LNCAP (cell line): ENCODE measurements around the gene FMO5.
A peak's percentile ranks its signal among the peaks of the same experiment; 100 is the strongest.

Experiments used
- TF ChIP-seq, protein P1 (sequence below): fragments of 450-650 bp; IDR thresholded peaks from 2 replicates; pipeline ENCODE4 v1.5.1; 2017; ENCODE audit warnings: mild to moderate bottlenecking

Gene FMO5

DNA sequence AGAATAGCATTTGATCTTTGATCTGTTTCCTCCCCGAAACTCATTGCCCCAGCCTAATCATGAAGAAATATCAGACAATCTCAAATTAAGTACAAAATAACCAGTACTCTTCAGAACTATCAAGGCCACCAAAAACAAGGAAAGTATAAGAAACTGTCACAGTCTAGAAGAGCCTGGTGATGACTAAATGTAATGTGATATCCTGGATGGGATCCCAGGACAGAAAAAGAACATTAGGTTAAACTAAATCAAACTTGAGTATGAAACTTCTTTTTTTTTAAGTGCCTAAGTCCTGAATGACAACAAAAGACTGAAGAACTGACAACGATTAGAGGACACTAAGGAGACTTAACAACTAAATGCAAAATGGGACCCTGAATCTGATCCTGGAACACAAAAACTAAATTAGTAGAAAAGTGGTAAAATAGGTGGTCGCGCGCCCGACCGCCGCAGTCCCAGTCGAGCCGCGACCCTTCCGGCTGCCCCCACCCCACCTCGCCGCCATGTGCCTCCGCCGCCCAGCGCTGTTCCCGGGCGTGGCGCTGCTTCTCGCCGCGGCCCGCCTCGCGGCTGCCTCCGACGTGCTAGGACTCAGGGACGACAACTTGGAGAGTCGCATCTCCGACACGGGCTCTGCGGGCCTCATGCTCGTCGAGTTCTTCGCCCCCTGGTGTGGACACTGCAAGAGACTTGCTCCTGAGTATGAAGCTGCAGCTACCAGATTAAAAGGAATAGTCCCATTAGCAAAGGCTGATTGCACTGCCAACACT is 47.3 kb downstream of the FMO5 start:
- TF ChIP-seq, protein P1, sequence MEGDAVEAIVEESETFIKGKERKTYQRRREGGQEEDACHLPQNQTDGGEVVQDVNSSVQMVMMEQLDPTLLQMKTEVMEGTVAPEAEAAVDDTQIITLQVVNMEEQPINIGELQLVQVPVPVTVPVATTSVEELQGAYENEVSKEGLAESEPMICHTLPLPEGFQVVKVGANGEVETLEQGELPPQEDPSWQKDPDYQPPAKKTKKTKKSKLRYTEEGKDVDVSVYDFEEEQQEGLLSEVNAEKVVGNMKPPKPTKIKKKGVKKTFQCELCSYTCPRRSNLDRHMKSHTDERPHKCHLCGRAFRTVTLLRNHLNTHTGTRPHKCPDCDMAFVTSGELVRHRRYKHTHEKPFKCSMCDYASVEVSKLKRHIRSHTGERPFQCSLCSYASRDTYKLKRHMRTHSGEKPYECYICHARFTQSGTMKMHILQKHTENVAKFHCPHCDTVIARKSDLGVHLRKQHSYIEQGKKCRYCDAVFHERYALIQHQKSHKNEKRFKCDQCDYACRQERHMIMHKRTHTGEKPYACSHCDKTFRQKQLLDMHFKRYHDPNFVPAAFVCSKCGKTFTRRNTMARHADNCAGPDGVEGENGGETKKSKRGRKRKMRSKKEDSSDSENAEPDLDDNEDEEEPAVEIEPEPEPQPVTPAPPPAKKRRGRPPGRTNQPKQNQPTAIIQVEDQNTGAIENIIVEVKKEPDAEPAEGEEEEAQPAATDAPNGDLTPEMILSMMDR, result no peak

DNA sequence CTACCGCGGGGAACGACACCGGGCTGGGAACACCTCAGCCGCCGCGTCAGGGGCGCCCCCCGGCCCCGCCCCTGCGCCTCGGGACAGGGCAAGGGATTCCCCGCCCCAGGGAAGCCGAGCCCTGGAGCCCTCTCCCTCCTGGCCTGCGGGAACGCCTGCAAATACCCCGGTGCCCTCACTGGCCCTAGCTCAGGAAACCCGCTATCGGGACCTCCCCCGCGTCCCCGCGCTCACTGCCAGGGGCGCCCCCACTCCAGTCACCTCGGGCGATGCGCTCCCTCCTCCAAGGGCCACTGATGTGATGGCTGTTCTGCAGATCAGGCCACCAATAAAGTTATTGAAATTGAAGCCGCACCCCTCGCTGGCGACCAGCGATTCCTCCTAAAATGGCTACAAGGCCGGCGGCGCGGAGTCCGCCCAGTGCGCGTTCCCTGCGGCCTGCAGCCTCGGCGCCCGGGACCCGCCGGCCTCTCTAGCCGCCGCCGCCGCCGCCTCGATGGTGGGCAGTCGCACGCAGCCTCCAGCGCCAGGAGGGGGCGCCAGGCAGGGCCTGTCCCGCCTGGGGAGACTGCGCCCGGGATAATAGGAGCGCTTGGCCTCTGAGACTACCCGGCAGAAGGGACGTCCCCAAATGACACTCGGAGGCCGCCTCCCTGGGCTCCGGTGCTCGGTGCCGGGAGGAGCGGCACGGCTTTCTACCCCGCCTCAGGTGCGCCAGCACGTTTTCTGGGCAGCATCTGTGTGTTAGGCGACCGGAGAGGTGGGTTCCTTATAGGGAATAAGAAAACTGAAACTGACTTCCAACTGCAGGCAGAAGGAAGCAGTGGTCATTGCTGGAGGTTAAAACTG is 52.7 kb downstream of the FMO5 start, which contains the start of gene PRKAB2:
Gene PRKAB2, minus strand, starts transcription at position 303 of the 849 bp plus-strand sequence. CDS start 326 bp downstream, outside the sequence.
- TF ChIP-seq, protein P1, result peak; percentile 99

DNA sequence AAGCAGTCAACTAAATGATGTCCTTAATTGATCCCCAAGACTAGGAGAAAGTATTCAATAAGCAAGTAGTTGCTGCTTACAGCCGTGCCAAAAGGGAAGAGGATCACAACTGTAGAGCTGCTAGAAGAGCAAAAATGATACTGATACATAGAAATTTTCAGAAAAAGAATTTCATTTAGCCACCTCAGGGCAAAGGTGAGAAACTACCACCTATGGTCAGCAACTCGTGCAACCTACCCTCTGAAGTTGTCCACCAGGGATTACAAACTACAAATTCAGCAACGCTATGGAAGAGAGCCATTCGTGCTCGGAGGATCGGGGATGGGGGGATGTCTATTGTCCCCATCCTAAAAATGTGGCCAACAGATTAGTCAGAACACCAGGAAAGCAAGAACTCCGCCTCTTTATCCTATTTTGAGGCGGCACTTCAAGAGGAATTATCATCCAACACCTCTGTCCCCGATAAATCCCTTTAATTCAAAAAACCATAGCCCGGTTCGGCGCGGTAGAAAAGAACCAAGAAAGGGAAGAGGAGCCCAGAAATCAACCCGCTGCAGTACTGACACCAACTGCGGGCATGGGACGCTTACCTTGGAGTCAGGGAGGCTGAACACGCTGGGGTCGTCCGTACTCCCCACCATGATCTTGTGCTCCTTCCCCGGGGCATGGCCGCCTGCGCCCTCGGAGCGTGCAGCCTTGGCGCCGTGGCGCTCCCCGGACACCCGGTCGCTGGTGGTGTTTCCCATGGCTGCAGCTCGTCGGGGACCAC is 53.6 kb downstream of the FMO5 start:
- TF ChIP-seq, protein P1, result no peak

DNA sequence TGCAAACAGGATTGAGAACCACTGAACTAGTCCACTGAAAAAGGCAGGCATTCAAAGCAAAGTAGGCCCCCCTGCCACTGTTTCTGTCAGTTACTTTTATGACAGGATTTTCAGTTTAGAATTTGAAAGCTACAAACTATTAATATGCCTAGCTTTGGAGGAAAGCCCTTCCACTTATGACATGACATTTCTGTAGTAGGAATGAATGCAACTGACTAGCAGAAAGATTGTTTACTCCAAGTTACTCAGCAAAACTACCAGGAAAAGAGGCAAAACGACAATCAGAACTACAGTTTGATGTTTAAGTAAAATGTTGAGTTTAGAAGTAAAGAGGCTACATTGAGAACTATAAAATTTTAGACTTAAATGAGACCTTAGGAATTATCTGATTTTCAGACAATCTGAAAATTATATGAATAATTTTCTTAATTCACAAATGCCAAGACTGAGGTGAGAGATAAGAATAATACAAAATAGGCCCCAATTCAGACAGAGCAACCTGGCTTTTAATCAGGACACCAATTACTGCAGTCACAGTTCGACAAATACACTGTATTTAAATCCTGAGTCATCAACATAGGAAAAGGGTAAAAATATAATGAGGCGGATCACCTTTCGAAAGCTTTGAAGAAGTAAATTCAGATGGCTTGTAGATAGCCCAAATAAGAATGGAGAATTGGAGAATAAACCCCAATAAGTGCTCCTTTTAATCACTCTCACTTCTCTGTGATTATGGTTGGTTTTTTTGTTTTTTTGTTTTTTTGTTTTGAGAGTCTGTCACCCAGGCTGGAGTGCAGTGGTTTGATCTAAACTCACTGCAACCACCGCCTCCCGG is 55.1 kb downstream of the FMO5 start:
- TF ChIP-seq, protein P1, result no peak

DNA sequence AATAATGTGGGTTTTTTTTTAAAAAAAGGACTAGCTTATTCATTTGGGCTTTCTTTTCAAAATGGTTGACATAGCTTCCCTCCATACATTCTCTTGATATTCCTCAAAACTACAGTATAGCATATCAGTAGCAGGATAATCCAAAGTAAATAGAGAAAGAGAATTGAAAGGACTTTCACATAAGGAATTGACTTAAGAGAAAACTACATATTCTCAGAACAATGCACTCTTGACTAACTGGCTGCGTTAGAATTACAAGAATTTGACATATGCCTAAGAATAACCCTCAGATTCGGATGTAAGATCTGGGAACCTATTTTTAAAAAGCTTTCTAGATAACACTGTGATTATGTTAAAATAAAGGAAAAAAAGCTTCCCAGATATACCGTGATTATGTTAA is 56.0 kb downstream of the FMO5 start:
- TF ChIP-seq, protein P1, result no peak

DNA sequence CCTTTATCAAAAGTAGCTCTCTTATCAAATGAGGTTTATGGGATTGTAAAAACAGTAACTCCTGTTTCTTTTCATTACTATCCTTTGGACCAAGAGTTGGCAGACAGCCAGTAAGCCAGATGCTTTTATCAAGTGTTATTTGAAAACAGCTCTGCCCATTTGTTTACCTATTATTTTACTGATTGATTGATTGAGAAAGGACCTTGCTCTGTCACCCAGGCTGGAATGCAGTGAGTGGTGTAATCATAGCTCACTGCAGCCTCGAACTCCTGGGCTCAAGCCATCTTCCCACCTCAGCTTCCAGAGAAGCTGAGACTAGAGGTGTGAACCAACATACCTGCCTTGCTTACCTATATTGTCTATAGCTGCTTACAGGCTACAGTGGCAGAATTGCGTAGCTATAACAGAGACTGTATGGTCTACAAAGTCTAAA is 56.5 kb downstream of the FMO5 start:
- TF ChIP-seq, protein P1, result no peak
